ENCODE data around the gene NARS2. TPM values are rescaled to one million over a fixed set of nuclear protein-coding genes. Genes with fewer than 3 reads are reported as not detected.
A peak's percentile ranks its signal among the peaks of the same experiment; 100 is the strongest.
"Not testable (repeated sequence)": the region's sequence is repeated elsewhere in the genome, so short reads cannot be mapped to it uniquely, and the experiment has no call there.

Gene NARS2
- total RNA-seq, 2 donors from 2014 or later = 10.1 to 24.7 TPM

DNA sequence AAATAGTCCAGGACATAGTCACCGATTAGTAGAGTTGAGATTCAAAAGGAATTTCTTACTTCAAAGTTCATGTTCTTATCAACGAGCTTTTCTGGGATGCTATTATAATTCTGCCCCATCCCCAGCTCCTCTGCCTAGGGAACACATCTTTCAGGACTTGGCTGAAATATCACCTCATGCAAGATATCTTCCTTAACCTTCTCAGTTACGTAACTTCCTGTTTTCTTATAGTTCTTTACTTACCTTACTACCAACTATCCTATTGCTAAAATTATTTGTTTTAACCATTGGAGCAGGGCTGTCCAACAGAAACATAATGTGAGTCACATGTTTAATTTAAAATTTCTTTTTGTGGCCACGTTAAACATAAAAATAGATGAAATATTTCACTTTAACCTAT lies 2.3 kb downstream of the NARS2 start:
- Histone ChIP-seq H3K27me3 (no peaks in the 10 kb centered on the region), H3K27ac (no peak overlapping the region), H3K36me3 (replicated peaks in 1 of 2; ENCODE audit: insufficient read depth in 1 of 2, low read depth in 2 of 2) (peaks cover 0 to 7% of the 10 kb centered on the region in 2 donors), H3K9me3 (no peaks in the 10 kb centered on the region), H3K4me3 (no peak overlapping the region), H3K4me1 (peaks cover 21% of the 10 kb centered on the region)
- WGBS, 2 donors = 67 to 77% methylated on average over 4 of the region's 4 CpGs
- ATAC-seq (no peak), DNase-seq (no peak)
- TF ChIP-seq, protein P1, sequence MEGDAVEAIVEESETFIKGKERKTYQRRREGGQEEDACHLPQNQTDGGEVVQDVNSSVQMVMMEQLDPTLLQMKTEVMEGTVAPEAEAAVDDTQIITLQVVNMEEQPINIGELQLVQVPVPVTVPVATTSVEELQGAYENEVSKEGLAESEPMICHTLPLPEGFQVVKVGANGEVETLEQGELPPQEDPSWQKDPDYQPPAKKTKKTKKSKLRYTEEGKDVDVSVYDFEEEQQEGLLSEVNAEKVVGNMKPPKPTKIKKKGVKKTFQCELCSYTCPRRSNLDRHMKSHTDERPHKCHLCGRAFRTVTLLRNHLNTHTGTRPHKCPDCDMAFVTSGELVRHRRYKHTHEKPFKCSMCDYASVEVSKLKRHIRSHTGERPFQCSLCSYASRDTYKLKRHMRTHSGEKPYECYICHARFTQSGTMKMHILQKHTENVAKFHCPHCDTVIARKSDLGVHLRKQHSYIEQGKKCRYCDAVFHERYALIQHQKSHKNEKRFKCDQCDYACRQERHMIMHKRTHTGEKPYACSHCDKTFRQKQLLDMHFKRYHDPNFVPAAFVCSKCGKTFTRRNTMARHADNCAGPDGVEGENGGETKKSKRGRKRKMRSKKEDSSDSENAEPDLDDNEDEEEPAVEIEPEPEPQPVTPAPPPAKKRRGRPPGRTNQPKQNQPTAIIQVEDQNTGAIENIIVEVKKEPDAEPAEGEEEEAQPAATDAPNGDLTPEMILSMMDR (IDR thresholded peaks at IDR 0.05) = no peak
- no peak for TF ChIP-seq POLR2A (IDR thresholded peaks at IDR 0.05)
- intact Hi-C loops (cut with DNase I) = loop anchor here (10.0 kb wide), 1 partner anchor 158 kb away; the partner anchor contains the start of gene GAB2

DNA sequence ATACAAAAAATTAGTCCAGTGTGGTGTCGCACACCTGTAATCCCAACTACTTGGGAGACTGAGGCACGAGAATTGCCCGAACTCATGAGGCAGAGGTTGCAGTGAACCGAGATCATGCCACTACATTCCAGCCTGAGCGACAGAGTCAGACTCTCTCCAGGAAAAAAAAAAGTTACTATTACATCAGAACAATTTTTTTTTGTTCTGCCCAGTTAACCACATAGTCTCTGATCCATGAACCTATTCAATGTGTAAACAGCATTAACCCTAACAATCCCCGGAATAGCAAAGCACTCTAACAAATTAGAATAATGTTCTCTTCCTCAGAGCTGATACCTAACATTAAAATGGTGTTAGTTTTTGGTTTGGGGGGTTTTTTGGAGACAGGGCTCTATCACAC lies 4.6 kb downstream of the NARS2 start:
- DNase-seq (no peak), ATAC-seq (no peak)
- TF ChIP-seq, protein P1 (IDR thresholded peaks at IDR 0.05) = no peak
- no peak for TF ChIP-seq POLR2A (IDR thresholded peaks at IDR 0.05)
- Histone ChIP-seq H3K9me3 (no peaks in the 10 kb centered on the region), H3K4me3 (no peak overlapping the region), H3K4me1 (peaks cover 15% of the 10 kb centered on the region), H3K27me3 (no peaks in the 10 kb centered on the region), H3K27ac (no peak overlapping the region), H3K36me3 (replicated peaks in 1 of 2; ENCODE audit: insufficient read depth in 1 of 2, low read depth in 2 of 2) (peaks cover 0 to 9% of the 10 kb centered on the region in 2 donors)
- intact Hi-C loops (cut with DNase I) = loop anchor here (10.0 kb wide), 1 partner anchor 155 kb away; the partner anchor contains the start of gene GAB2
- 86 to 94% methylated on average over 6 of the region's 6 CpGs for WGBS, 2 donors

DNA sequence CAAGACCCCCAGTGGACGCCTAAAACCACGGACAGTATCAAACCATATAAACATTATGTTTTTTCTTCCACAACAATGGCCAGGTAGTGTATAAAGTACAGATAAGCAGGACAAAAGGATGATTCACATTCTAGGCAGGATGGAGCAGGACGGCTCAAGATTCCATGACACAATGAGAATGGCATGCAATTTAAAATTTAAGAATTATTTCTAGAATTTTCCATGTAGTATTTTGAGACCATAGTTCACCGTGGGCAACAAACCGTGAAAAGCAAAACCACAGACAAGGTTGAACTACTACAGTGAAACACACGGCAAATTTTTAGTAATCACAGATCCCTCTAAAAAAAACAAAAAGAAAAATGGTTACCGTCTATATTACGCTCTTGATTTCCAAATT lies 7.5 kb downstream of the NARS2 start:
- Histone ChIP-seq H3K27me3 (no peaks in the 10 kb centered on the region), H3K36me3 (replicated peaks in 1 of 2; ENCODE audit: insufficient read depth in 1 of 2, low read depth in 2 of 2) (peaks cover 0 to 9% of the 10 kb centered on the region in 2 donors), H3K4me1 (peaks cover 5% of the 10 kb centered on the region), H3K27ac (no peak overlapping the region), H3K9me3 (no peaks in the 10 kb centered on the region), H3K4me3 (no peak overlapping the region)
- TF ChIP-seq, protein P1 (IDR thresholded peaks at IDR 0.05) = no peak
- TF ChIP-seq POLR2A (IDR thresholded peaks at IDR 0.05) = no peak
- DNase-seq (no peak), ATAC-seq (no peak)
- intact Hi-C loops (cut with DNase I) = no loop called here
- 73 to 74% methylated on average over 8 of the region's 8 CpGs for WGBS, 2 donors

DNA sequence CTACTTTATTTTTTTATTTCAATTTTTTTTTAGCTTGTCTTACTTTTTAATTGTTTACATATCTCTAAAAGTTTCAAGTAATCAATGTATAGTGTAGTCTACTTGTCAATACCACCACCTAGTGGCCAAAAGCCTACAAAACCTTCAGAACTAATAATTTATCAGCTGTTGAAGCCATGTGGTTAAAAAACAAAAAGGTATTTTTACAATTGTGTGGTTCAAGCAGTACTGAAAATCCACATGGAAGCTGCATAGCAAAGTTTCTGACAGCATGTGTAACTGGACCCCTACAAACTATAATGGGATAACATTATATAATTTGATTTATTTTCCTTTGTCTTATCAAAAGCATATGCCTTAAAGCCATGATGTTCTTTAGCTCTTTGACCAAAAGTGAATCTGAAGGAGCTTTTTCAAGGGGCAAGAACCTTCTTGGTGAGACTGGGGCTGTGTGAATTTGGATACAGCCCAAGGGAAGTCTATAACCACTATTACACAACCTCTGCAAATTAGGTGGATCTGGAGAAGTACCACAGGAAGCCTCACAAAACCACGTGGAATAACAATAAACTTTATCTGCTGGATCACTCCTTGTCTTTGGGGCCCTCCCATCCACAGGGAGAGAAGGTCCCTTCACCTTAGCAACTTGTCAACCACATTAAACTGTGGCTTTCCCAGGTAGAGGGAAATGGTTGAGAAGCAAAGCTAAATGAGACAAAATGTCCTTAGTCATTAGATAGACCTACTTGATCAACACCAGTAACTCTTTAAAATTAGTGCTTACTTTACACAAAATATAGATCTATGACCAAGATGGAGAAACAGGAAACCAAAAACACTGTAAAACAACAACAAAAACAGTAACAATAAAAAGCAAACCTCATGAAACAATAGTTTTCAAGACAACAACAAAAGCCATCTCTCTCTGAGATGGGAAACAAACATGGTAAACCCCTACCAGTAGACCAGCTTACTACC lies 9.9 kb downstream of the NARS2 start:
- WGBS, 2 donors = 50 to 63% methylated on average over 1 of the region's 1 CpG
- Histone ChIP-seq H3K27me3 (no peaks in the 10 kb centered on the region), H3K4me3 (no peak overlapping the region), H3K36me3 (replicated peaks in 1 of 2; ENCODE audit: insufficient read depth in 1 of 2, low read depth in 2 of 2) (peaks cover 0 to 7% of the 10 kb centered on the region in 2 donors), H3K27ac (no peak overlapping the region), H3K9me3 (no peaks in the 10 kb centered on the region), H3K4me1 (peaks cover 24% of the 10 kb centered on the region)
- intact Hi-C loops (cut with DNase I) = loop anchor here (5.0 kb wide), 1 partner anchor 337 kb away; no protein-coding TSS in a partner anchor
- no peak for TF ChIP-seq POLR2A (IDR thresholded peaks at IDR 0.05)
- TF ChIP-seq, protein P1 (IDR thresholded peaks at IDR 0.05) = peak; percentile 66 to 91 (median 78)
- peak; percentile 48 for ATAC-seq
- peak; percentile 34 to 74 (median 48) for DNase-seq

DNA sequence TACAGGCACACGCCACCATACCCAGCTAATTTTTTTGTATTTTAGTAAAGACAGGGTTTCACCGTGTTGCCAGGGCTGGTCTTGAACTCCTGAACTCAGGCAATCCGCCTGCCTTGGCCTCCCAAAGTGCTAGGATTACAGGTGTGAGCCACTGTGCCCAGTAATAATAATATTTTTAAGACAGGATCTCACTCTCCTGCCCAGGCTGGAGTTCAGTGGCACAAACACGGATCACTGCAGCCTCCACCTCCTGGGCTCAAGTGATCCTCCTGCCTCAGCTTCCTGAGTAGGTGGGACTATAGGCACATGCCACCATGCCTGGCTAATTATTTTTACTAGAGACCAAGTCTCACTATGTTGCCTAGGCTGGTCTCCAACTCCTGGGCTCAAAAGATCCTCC lies 10.6 kb downstream of the NARS2 start:
- H3K36me3 ChIP-seq (replicated peaks in 1 of 2; ENCODE audit: insufficient read depth in 1 of 2, low read depth in 2 of 2); H3K27ac ChIP-seq; H3K27me3 ChIP-seq; DNase-seq; ATAC-seq; H3K4me3 ChIP-seq; H3K9me3 ChIP-seq: not testable (repeated sequence)
- intact Hi-C loops (cut with DNase I) = loop anchor here (5.0 kb wide), 1 partner anchor 337 kb away; no protein-coding TSS in a partner anchor
- WGBS, 2 donors = 64 to 66% methylated on average over 4 of the region's 4 CpGs
- peaks cover 24% of the 10 kb centered on the region for H3K4me1 ChIP-seq

DNA sequence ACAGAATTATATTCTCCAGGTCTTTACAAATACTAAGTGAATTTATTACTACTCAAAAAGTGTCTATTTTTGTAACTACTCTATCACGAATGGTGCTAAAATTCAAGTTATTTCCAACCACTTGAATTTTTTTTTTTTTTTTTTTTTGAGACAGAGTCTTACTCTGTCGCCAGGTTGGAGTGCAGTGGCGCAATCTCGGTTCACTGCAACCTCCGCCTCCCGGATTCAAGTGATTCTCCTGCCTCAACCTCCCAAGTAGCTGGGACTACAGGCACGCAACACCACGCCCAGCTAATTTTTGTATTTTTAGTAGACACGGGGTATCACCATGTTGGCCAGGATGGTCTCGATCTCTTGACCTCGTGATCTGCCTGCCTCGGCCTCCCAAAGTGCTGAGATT lies 11.6 kb downstream of the NARS2 start:
- not testable (repeated sequence) for H3K9me3 ChIP-seq; H3K27me3 ChIP-seq; H3K27ac ChIP-seq; DNase-seq; ATAC-seq; H3K4me3 ChIP-seq; H3K36me3 ChIP-seq (replicated peaks in 1 of 2; ENCODE audit: insufficient read depth in 1 of 2, low read depth in 2 of 2)
- WGBS, 2 donors = 89 to 91% methylated on average over 12 of the region's 12 CpGs
- H3K4me1 ChIP-seq = peaks cover 24% of the 10 kb centered on the region
- intact Hi-C loops (cut with DNase I) = loop anchor here (5.0 kb wide), 1 partner anchor 336 kb away; no protein-coding TSS in a partner anchor
